ENCODE results near the gene COL1A2.
A peak's percentile ranks its signal among the peaks of the same experiment; 100 is the strongest.

COL1A2 gene

DNA sequence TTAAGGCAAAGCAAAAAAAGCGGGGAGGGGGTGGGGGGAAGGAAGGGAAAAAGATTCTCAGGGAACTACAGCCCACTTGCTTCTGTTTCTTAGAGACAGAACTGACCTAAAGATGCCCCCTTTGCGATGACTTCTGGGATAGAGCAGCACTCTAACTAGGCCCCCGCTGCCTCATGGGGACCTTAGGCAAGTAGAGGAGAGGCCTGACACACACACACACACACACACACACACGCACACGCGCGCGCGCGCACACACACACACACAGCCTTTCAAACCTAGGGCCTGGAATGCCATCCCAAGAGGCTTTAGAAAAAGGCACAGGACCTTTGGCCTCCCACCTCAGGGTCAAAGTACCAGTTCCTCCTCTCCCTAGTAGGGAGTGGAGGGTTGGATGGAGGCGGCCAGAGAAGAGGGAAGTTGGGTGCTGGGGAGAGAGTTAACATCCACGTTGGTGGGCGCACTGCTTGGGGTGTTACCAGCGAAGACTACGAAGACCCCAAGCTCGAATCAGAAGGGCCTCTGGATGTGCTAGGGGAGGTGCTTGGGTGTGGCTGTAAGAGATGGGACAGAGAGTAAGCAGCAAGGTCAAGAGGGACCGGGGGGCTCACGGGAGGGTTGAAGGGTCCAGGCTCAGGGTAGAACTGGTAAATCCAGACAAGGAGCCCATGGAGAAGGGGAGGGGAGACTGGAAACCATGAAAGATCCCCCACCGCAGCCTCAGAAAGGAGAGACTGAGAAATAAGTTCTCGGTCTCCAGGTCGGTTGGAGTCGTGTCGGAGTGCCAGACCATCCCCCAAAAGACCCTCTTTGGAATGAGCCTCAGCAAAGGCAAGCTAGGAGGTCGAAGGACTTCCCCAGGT lies 1.2 kb upstream of the COL1A2 start:
- no peak overlapping the region for H3K27ac Mint-ChIP-seq
- no peak overlapping the region for H3K4me3 Mint-ChIP-seq
- H3K9me3 Mint-ChIP-seq: no peaks in the 10 kb centered on the region
- H3K36me3 Mint-ChIP-seq (ENCODE audit: low read depth): peaks cover 1% of the 10 kb centered on the region
- peaks cover 19% of the 10 kb centered on the region for H3K4me1 Mint-ChIP-seq (ENCODE audit: low read depth)
- H3K27me3 Mint-ChIP-seq (ENCODE audit: low read depth): no peaks in the 10 kb centered on the region

GRCh38 chr7:94394109-94394436 lies 622 bp upstream of the COL1A2 start:
- H3K36me3 Mint-ChIP-seq (ENCODE audit: low read depth): peaks cover 1% of the 10 kb centered on the region
- no peaks in the 10 kb centered on the region for H3K9me3 Mint-ChIP-seq
- no peak overlapping the region for H3K4me3 Mint-ChIP-seq
- H3K4me1 Mint-ChIP-seq (ENCODE audit: low read depth): peaks cover 19% of the 10 kb centered on the region
- H3K27ac Mint-ChIP-seq: no peak overlapping the region
- H3K27me3 Mint-ChIP-seq (ENCODE audit: low read depth): no peaks in the 10 kb centered on the region

DNA sequence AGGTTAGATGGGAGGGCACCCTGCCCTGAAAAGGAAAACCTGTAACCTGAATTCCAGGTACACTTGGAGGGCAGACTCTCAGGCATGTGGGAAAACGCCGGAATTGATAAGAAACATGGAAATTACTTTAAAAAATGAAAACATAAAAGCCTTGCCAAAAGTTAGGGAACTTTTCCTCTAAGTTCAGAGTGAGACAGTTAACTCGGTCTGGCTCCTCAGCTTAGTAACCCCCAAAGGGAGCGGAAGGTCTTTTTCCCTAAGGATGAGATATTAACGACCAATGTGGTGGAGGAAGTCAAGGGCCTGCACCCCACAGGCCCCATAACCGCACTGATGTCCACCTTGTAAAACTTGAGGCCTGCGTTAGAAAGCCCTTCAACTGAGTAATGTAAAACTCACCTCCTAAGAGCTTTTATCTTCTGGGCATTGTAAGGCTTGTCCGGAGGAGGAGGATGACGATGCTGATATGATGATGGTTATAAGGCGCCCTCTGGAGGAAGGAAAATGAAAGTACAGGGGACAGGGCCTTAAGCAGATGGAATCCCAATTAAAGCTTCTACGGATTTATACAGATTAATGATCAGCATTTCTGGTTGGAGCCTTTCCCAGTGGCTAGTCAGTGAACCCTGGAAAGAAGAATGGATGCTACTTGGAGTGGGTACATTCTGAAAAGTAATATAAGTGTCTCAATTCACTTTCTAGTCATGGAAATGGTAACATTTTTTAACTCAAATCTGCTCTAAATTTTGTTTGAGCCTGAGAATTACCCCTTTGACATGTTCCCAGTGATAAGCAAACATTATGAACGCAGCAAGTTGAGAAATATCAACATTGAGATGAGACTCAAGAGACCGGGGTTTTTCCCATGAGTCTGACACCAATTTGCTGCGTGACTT lies 694 bp downstream of the COL1A2 start:
- H3K27ac Mint-ChIP-seq: peak overlapping the region; percentile 73
- peaks cover 19% of the 10 kb centered on the region for H3K4me1 Mint-ChIP-seq (ENCODE audit: low read depth)
- peaks cover 1% of the 10 kb centered on the region for H3K36me3 Mint-ChIP-seq (ENCODE audit: low read depth)
- H3K4me3 Mint-ChIP-seq: peak overlapping the region; percentile 81
- peaks cover 5% of the 10 kb centered on the region for H3K27me3 Mint-ChIP-seq (ENCODE audit: low read depth)
- no peaks in the 10 kb centered on the region for H3K9me3 Mint-ChIP-seq

- peaks cover 19% of the 10 kb centered on the region for H3K4me1 Mint-ChIP-seq (ENCODE audit: low read depth)
- H3K4me3 Mint-ChIP-seq: no peak overlapping the region
- peaks cover 1% of the 10 kb centered on the region for H3K36me3 Mint-ChIP-seq (ENCODE audit: low read depth)
- H3K9me3 Mint-ChIP-seq: no peaks in the 10 kb centered on the region
- H3K27me3 Mint-ChIP-seq (ENCODE audit: low read depth): peaks cover 11% of the 10 kb centered on the region
- no peak overlapping the region for H3K27ac Mint-ChIP-seq
Observed at GRCh38 chr7:94396037-94396431, 1.3 kb downstream of the COL1A2 start.

DNA sequence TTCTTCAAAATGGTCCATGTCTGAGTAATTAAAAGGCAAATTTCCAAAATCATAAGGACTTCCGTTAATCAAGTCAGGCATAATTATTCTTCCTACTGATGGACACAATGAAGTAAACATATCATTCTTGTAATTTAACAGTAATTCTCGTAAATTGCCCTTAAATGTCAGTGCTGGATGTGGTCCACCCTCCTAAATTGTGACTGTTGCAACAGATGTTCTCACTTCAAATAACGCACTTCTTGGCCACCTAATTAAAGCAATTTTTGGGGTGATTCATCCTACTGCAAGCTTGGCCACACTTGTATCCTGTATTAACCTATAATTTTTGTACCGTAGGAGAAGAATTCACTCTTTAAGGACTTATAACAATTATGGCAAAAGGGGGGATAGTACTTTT lies 1.9 kb downstream of the COL1A2 start:
- Mint-ChIP-seq H3K27me3 (ENCODE audit: low read depth) (peaks cover 12% of the 10 kb centered on the region), H3K4me1 (ENCODE audit: low read depth) (peaks cover 19% of the 10 kb centered on the region), H3K27ac (no peak overlapping the region), H3K36me3 (ENCODE audit: low read depth) (peaks cover 1% of the 10 kb centered on the region), H3K9me3 (no peaks in the 10 kb centered on the region), H3K4me3 (no peak overlapping the region)

GRCh38 chr7:94397722-94398121 lies 3.0 kb downstream of the COL1A2 start:
- Mint-ChIP-seq H3K4me1 (ENCODE audit: low read depth) (peaks cover 11% of the 10 kb centered on the region), H3K27me3 (ENCODE audit: low read depth) (peaks cover 13% of the 10 kb centered on the region), H3K36me3 (ENCODE audit: low read depth) (no peaks in the 10 kb centered on the region), H3K4me3 (no peak overlapping the region), H3K9me3 (no peaks in the 10 kb centered on the region), H3K27ac (no peak overlapping the region)

DNA sequence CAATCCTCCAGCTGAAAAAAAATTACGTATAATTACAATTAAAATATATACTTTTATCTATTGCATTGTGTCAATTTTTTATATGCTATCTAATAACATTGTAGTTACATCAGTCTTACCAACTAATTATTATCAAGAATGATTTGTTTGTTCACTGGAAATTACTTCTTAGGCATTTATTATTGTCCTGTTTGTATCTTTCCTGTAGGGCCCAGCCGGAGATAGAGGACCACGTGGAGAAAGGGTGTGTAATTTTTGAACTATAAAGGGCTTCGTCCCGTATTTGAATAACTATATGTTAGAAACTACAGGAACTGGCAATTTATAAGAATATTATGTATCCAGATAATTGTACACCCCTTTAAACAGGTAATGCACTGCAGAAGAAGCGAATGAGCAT lies 4.1 kb downstream of the COL1A2 start:
- Mint-ChIP-seq H3K4me3 (no peak overlapping the region), H3K27me3 (ENCODE audit: low read depth) (peaks cover 16% of the 10 kb centered on the region), H3K27ac (no peak overlapping the region), H3K9me3 (no peaks in the 10 kb centered on the region), H3K36me3 (ENCODE audit: low read depth) (no peaks in the 10 kb centered on the region), H3K4me1 (ENCODE audit: low read depth) (peaks cover 6% of the 10 kb centered on the region)

DNA sequence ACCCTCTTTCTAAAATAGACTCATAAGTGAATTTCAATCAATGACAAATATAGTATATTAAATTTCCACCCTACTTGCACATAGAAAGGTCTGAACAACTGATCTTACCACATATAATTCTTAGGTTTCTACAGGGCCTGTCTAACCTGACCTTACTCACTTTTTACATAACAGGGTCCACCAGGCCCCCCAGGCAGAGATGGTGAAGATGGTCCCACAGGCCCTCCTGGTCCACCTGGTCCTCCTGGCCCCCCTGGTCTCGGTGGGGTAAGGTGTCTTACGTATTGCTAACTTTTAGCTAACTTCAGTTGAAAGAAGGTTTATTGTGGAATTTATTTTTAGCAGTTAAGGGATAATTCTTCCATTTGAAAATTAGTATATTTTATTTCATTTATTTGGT lies 5.3 kb downstream of the COL1A2 start:
- no peak overlapping the region for H3K27ac Mint-ChIP-seq
- no peak overlapping the region for H3K4me3 Mint-ChIP-seq
- H3K9me3 Mint-ChIP-seq: no peaks in the 10 kb centered on the region
- H3K36me3 Mint-ChIP-seq (ENCODE audit: low read depth): no peaks in the 10 kb centered on the region
- H3K27me3 Mint-ChIP-seq (ENCODE audit: low read depth): peaks cover 16% of the 10 kb centered on the region
- H3K4me1 Mint-ChIP-seq (ENCODE audit: low read depth): peaks cover 2% of the 10 kb centered on the region

DNA sequence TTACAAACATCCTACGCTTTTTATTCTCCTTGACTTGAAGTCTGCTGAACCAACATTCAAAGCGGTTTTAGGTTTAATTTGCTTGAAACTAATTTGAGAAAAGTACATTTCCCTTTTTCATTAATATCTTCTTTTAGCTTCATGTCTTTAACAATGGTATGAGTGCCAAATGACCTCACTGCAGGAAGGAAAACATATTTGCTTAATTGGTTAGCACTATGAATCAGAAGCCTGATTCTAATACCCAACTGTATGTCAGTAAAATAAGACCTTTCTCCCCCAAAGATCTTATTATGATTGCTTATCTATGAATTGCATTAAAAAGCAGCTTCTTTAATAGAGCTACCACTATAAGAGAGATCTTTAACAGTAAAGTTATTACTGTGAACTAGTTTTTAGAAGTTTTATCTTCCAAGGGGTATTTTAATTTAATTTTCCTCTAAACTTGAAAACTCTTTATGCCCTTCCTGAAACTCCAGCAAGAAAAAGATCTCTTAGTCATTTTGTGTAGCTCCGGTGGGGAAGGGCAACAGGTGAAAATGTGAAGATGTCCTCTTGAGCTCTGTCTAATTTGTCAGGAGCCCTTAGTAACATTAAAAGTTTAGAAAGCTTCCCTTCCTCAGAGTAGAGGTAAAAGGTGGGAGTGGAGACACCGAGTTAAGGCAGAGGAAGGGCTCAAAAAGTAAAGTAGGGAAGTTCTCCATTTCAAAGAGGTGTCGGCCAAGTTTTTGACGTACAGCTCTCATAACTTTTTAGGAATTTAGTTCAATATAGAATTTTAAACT lies 6.1 kb downstream of the COL1A2 start:
- H3K4me1 Mint-ChIP-seq (ENCODE audit: low read depth): no peaks in the 10 kb centered on the region
- H3K27ac Mint-ChIP-seq: no peak overlapping the region
- no peaks in the 10 kb centered on the region for H3K36me3 Mint-ChIP-seq (ENCODE audit: low read depth)
- no peak overlapping the region for H3K4me3 Mint-ChIP-seq
- H3K9me3 Mint-ChIP-seq: no peaks in the 10 kb centered on the region
- H3K27me3 Mint-ChIP-seq (ENCODE audit: low read depth): peaks cover 16% of the 10 kb centered on the region

DNA sequence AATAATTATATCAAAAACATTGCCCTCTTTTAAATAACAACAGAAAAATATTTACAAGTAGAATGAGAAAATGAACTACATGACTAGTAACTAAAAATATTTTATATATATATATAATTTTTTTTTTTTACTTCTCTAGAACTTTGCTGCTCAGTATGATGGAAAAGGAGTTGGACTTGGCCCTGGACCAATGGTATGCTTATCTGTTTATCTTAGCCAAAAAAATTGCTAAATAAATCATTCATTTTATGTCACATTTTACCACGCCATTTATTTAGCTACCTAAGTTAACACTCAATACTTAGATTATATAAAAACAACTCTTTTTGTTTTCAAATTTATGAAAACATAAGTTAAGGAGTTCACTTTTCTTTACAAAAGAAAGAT lies 6.7 kb downstream of the COL1A2 start:
- no peaks in the 10 kb centered on the region for H3K36me3 Mint-ChIP-seq (ENCODE audit: low read depth)
- H3K4me1 Mint-ChIP-seq (ENCODE audit: low read depth): no peaks in the 10 kb centered on the region
- H3K4me3 Mint-ChIP-seq: no peak overlapping the region
- peaks cover 16% of the 10 kb centered on the region for H3K27me3 Mint-ChIP-seq (ENCODE audit: low read depth)
- no peaks in the 10 kb centered on the region for H3K9me3 Mint-ChIP-seq
- no peak overlapping the region for H3K27ac Mint-ChIP-seq

DNA sequence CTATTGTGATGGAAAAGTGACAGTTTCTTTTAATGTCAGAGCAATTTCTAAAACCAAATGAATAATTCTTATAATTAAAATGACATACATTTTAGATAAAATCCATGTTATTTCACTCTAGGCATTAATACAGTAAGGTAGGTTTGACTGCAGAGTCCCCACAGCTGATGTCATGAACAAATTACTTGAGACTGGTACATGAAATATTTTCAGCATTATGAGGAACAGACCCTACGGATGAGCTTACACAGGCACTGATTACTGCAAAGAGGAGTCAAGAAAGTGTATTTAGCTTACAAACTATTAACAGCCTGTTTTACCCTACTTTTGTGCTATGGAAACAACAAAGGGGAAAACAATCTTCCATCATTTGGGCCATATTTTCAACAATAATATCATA lies 8.9 kb downstream of the COL1A2 start:
- Mint-ChIP-seq H3K4me1 (ENCODE audit: low read depth) (no peaks in the 10 kb centered on the region), H3K36me3 (ENCODE audit: low read depth) (no peaks in the 10 kb centered on the region), H3K4me3 (no peak overlapping the region), H3K9me3 (no peaks in the 10 kb centered on the region), H3K27me3 (ENCODE audit: low read depth) (peaks cover 24% of the 10 kb centered on the region), H3K27ac (no peak overlapping the region)

DNA sequence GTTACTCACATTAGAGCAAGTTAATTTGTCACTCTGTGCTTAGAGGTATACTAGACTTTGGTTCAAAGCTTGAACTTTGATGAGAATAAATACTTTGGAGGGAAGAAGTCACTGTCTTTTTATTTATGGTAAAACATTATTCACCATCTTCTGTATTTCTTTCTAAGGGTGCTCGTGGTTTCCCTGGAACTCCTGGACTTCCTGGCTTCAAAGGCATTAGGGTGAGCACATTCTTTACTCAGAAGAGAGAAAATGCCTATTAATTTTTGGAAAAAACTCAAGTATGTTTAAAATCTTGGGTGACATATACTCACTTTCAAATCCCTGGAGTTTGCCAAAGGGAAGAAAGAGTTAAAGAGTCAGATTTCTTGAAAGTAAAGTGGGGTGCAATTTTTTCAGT lies 10.8 kb downstream of the COL1A2 start:
- peaks cover 18% of the 10 kb centered on the region for H3K27me3 Mint-ChIP-seq (ENCODE audit: low read depth)
- no peak overlapping the region for H3K4me3 Mint-ChIP-seq
- H3K4me1 Mint-ChIP-seq (ENCODE audit: low read depth): no peaks in the 10 kb centered on the region
- H3K27ac Mint-ChIP-seq: no peak overlapping the region
- H3K36me3 Mint-ChIP-seq (ENCODE audit: low read depth): no peaks in the 10 kb centered on the region
- no peaks in the 10 kb centered on the region for H3K9me3 Mint-ChIP-seq

- peaks cover 12% of the 10 kb centered on the region for H3K27me3 Mint-ChIP-seq (ENCODE audit: low read depth)
- no peak overlapping the region for H3K4me3 Mint-ChIP-seq
- no peaks in the 10 kb centered on the region for H3K36me3 Mint-ChIP-seq (ENCODE audit: low read depth)
- H3K4me1 Mint-ChIP-seq (ENCODE audit: low read depth): no peaks in the 10 kb centered on the region
- H3K27ac Mint-ChIP-seq: no peak overlapping the region
- no peaks in the 10 kb centered on the region for H3K9me3 Mint-ChIP-seq
Observed at GRCh38 chr7:94406696-94407095, 12.0 kb downstream of the COL1A2 start.

DNA sequence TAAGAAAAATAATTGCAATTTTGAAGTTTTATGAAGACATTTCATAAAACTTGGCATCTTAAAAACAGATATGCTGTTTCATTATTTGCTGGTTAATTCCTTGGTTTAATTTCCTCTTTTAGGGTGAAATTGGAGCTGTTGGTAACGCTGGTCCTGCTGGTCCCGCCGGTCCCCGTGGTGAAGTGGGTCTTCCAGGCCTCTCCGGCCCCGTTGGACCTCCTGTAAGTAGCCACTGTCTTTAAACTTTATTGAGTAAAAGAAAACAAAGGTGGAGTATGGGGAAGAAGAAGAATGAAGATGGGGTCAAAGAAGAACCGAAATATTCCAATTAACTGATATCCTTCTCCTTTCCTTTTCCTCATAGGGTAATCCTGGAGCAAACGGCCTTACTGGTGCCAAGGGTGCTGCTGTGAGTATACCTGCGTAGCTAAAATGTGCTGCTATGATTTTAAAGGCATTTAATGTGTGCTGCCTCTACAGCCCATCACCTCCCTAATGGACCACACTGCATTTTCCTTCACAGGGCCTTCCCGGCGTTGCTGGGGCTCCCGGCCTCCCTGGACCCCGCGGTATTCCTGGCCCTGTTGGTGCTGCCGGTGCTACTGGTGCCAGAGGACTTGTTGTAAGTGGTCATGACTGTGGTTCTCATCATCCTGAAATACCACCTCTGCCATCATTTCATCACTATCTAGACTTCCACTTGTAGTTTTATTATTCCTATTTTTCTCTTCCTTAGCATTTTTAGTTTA lies 14.7 kb downstream of the COL1A2 start:
- H3K27ac Mint-ChIP-seq: no peak overlapping the region

More for the DNA sequence above, 14.7 kb downstream of the COL1A2 start:
- Mint-ChIP-seq H3K27me3 (ENCODE audit: low read depth) (peaks cover 8% of the 10 kb centered on the region), H3K4me3 (no peak overlapping the region), H3K4me1 (ENCODE audit: low read depth) (no peaks in the 10 kb centered on the region), H3K36me3 (ENCODE audit: low read depth) (no peaks in the 10 kb centered on the region), H3K9me3 (no peaks in the 10 kb centered on the region)
